Astrocyte of the spinal cord (primary cell): ENCODE results near the gene CDH11.

Source experiments
- DNase-seq: peaks from one replicate; pipeline ENCODE4 v3.0.0; 2011; ENCODE audit warnings: low read depth, low spot score
- H3K4me3 ChIP-seq: 2 replicates; pipeline ENCODE4 v1.5.1; 2011; ENCODE audit warnings: low read depth, mild to moderate bottlenecking, low read length, moderate library complexity
- CTCF ChIP-seq: IDR thresholded peaks from 2 replicates; pipeline ENCODE4 v1.5.1; 2012; ENCODE audit warnings: low read depth, mild to moderate bottlenecking, low read length, inconsistent platforms
- in situ Hi-C: cut with HindIII; loops from 2 replicates; pipeline ENCODE4 v1.10.0; 2017; ENCODE audit warnings: low sequenced_read_pairs

CDH11 gene

DNA sequence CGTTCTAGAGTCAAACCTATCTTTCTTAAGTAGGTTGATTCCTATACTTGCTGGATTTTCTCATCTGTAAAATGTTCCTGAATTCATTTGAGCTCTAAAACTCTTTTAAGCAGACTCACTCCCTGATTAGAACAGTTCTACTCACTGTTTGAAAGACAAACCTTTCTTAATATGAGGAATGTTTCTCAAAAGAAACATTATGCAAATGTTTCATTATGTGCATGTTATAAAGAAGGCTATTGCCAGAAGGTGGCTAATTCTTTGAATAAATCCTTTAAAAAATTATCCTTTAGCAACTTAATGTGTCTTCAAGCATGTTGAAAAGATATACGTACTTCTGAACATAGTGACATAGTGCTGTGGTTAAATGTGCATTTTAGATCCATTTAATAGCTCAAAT is 124.1 kb downstream of the CDH11 start:
- TF ChIP-seq CTCF: no peak
- H3K4me3 ChIP-seq: no peak overlapping the region
- no peak for DNase-seq
- in situ Hi-C loops: no loop called here

- no peak for DNase-seq
- H3K4me3 ChIP-seq: no peak overlapping the region
- TF ChIP-seq CTCF: no peak
- in situ Hi-C loops: no loop called here
Measured at GRCh38 chr16:64997121-64997520, 124.7 kb downstream of the CDH11 start.

DNA sequence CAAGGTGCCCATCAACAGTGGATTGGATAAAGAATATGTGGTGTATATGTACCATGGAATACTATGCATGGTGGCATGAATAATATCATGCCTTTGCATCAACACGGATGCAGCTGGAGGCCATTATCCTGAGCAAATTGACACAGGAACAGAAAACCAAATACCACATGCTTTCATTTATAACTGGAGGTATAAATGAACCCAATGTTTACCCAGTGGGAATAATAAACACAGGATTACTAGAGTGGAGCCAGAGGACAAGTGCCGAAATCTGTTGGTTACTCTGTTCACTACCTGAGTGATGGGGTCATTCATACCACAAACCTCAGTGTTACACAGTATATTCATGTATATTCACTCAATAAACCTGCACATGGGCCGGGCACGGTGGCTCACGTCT is 125.2 kb downstream of the CDH11 start:
- no peak overlapping the region for H3K4me3 ChIP-seq
- DNase-seq: no peak
- in situ Hi-C loops: no loop called here
- no peak for TF ChIP-seq CTCF

- DNase-seq: no peak
Measured at GRCh38 chr16:64993464-64993863, 128.4 kb downstream of the CDH11 start.

GRCh38 chr16:64991001-64991400 is 130.9 kb downstream of the CDH11 start:
- in situ Hi-C loops: no loop called here
- DNase-seq: no peak
- TF ChIP-seq CTCF: no peak

More at GRCh38 chr16:64993464-64993863, 128.4 kb downstream of the CDH11 start:
- no peak overlapping the region for H3K4me3 ChIP-seq
- in situ Hi-C loops: no loop called here
- TF ChIP-seq CTCF: no peak

GRCh38 chr16:64990101-64990500 is 131.8 kb downstream of the CDH11 start:
- in situ Hi-C loops: no loop called here
- H3K4me3 ChIP-seq: no peak overlapping the region
- no peak for TF ChIP-seq CTCF
- no peak for DNase-seq

More at GRCh38 chr16:64991001-64991400, 130.9 kb downstream of the CDH11 start:
- no peak overlapping the region for H3K4me3 ChIP-seq

DNA sequence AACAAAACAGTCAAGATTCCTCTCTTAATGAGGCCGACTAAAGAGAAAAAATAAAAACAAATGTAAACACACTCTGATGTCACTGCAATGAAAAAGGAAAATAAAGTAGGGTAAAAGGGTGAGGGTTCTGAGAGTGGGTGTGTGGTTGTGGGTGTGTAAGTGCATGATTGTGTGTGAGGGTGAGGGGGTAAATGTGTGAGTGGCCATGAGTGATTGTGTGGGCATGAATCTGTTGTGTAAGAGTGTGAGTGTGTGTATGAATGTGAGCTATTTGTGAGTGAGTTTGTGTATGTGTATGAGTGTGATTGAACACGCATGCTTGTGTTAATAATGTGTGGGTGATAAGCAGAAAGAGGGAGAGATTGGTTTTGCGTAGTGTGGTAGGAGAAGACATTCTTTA is 132.8 kb downstream of the CDH11 start:
- no peak for TF ChIP-seq CTCF
- no peak for DNase-seq
- H3K4me3 ChIP-seq: no peak overlapping the region
- in situ Hi-C loops: no loop called here
